Panc1 (cell line): ENCODE measurements around the gene AFDN.

Experiments used
- POLR2AphosphoS5 ChIP-seq: IDR thresholded peaks from 2 replicates; pipeline ENCODE4 v1.6.1; 2012; ENCODE audit warnings: mild to moderate bottlenecking, low read depth, low read length, moderate library complexity
- TF ChIP-seq, protein P1 (sequence below): fragments of 450-650 bp; IDR thresholded peaks from 2 replicates; pipeline ENCODE4 v1.5.1; 2017; ENCODE audit warnings: mild to moderate bottlenecking

DNA sequence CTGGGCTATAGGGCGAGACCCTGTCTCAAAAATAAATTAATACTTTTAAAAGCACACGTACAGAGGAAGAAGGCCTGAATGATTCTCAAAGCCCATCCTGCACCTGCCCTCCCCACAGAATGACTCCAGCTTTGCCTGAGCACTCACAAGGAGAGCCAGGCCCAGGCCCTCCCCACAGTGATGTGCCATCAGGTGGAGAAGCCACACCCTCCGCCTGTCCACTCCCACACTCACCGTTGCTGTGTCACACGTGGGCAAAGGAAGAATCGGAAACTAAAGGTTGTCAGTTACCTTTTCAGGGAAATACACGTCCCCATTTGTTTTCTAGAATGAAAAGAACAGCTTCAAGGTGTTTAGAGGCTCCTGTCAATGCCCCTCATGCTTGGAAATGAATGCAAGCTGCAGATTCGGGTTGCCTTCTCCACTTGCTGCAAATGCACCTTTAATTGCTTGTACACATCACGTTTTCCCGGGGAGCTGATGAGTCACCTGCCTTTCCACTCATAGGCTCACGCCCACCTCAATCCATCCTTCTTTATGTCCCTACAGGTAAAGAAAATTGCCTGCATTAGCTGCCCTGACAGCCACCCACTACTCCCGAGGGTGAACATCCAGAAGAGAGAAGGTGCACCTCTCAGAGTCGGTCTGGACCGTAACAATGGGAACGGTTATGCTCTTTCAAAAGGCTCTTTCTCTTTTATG is 45.5 kb upstream of the AFDN start:
- TF ChIP-seq POLR2AphosphoS5, result no peak
- TF ChIP-seq, protein P1, sequence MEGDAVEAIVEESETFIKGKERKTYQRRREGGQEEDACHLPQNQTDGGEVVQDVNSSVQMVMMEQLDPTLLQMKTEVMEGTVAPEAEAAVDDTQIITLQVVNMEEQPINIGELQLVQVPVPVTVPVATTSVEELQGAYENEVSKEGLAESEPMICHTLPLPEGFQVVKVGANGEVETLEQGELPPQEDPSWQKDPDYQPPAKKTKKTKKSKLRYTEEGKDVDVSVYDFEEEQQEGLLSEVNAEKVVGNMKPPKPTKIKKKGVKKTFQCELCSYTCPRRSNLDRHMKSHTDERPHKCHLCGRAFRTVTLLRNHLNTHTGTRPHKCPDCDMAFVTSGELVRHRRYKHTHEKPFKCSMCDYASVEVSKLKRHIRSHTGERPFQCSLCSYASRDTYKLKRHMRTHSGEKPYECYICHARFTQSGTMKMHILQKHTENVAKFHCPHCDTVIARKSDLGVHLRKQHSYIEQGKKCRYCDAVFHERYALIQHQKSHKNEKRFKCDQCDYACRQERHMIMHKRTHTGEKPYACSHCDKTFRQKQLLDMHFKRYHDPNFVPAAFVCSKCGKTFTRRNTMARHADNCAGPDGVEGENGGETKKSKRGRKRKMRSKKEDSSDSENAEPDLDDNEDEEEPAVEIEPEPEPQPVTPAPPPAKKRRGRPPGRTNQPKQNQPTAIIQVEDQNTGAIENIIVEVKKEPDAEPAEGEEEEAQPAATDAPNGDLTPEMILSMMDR, result no peak
